Left renal pelvis (tissue), 4 donors: ENCODE results near the gene RIMBP3C. TPM values are rescaled to one million over a fixed set of nuclear protein-coding genes. Genes with fewer than 3 reads are reported as not detected.
"Not testable (repeated sequence)": the region's sequence is repeated elsewhere in the genome, so short reads cannot be mapped to it uniquely, and the experiment has no call there.

ENCODE experiments used
- DNase-seq, 4 donors: peaks; one replicate each; pipeline ENCODE4 v3.0.0-alpha.2; 2013; ENCODE audit warnings: low read depth in 4 of 4, low spot score in 3 of 4
- polyA plus RNA-seq, 4 donors: library from polyadenylated mRNA; unstranded; fragments of 120-200 nt; gene quantifications; one replicate each; pipeline ENCODE4 v1.2.1, GENCODE V29; 2013; ENCODE audit not compliant: insufficient read length in 4 of 4

RIMBP3C gene
- polyA plus RNA-seq = under 1 TPM; 0.27 to 0.50 (median 0.40) TPM

- not testable (repeated sequence) for DNase-seq
These were observed at the start of gene RIMBP3C for GRCh38 chr22:21551361-21551760. Gene RIMBP3C, minus strand, starts transcription at chr22:21551461. Its CDS starts 485 bp downstream, at chr22:21550976.

DNA sequence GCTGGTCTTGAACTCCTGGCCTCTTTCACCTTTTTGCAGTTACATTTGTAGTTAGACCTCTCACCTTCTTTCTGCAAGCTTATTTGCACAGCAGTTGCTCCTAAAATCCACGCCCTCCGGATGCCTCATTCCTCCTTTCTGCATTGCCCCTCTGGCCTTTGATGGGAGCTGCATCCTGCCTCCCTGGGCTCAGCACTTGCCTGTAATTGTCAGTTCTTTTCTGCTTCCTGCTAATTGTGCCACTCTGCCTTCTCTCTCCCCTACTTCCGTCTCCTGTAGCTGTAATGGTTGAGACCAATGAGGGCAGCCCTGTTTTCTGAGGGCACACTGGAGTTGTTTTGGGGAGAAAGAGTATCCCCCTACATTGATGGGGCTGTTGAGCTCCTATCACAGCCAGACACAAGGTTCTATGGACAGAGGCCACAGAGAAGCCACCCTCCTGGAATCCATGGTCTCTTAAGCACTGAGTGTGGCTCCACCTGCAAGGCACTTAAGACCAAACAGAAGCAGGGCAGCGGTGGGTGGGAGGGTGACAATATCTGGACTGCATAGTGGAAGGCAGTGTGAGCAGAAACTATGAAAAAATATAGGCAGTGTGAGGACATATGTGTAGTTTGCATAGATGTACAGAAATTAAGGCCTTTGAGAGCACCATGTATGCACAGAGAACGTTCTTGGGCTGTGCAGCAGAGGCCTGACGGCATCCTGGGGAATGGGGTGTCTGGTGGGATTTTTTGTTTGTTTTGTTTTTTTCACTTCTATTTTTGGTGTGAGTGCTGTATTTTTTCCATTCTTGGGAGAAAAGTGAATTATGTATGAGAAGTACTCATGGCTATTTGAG lies 48.0 kb upstream of the RIMBP3C start:
- DNase-seq = no peak

DNA sequence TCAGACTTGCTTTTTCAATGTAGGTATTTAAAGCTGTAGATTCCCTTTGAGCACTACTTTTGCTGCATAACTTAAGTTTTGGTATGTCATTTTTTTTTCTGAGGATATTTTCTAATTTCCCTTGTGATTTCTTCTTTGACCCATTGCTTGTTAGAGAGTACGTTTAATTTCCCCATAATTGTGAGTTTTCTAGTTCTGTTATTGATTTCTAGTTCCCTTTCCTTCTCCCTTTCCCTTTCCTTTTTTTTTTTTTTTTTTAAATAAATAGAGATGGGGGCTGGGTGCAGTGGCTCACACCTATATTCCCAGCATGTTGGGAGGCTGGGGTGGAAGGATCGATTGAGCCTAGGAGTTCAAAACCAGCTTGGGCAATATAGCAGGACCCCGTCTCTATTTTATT lies 47.0 kb upstream of the RIMBP3C start:
- DNase-seq = no peak

DNA sequence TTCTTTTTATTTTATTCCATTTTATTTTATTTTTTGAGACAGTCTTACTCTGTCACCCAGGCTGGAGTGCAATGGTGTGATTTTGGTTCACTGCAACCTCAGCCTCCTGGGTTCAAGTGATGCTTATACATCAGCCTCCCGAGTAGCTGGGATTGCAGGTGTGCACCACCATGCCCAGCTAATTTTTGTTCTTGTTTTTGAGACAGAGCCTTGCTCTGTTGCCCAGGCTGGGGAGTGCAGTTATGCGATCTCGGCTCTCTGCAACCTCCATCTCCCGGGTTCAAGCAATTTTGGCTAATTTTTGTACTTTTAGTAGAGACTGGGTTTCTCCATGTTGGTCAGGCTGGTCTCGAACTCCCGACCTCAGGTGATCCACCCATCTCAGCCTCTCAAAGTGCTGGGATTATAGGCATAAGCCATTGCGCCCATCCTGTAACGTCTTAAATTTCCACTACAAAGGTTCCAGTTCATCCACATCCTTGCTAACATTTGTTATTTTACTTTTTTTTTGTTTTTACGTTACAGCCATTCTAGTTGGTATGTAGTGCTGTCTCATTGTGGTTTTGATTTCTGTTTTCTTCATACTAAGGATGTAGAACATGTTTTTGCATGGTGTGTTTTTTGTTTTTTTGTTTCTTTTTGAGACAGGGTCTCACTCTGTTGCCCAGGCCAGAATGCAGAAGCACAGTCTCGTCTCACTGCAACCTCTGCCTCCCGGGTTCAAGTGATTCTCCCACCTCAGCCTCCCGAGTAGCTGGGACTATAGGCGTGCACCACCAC lies 45.3 kb upstream of the RIMBP3C start:
- not testable (repeated sequence) for DNase-seq

- DNase-seq = no peak
These were observed 43.7 kb upstream of the RIMBP3C start for GRCh38 chr22:21594865-21595452.

- no peak for DNase-seq
These were observed 42.4 kb upstream of the RIMBP3C start for GRCh38 chr22:21593406-21594232.

GRCh38 chr22:21592422-21592821 lies 41.2 kb upstream of the RIMBP3C start:
- DNase-seq = no peak

DNA sequence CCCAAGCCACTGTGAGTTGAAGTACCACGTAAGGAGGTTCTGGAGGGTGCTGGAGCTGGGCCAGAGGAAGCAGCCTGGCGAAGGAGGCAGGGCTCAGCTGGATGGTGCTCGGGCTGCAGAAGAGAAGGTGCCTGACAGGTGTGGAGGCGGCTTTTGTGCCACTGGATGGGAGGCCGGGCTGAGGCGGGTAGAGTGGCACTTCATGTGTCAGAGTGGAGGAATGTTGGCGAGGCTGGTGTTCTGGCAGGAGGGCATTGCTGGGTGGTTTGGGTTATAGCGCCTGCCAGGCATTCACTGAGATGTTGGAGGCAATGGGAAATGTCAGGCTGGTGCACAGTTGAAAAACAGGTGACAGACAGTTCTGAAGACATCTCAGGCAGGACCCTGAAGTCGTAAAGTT lies 40.4 kb upstream of the RIMBP3C start:
- DNase-seq = no peak

GRCh38 chr22:21590809-21591641 lies 39.8 kb upstream of the RIMBP3C start:
- DNase-seq = no peak

DNA sequence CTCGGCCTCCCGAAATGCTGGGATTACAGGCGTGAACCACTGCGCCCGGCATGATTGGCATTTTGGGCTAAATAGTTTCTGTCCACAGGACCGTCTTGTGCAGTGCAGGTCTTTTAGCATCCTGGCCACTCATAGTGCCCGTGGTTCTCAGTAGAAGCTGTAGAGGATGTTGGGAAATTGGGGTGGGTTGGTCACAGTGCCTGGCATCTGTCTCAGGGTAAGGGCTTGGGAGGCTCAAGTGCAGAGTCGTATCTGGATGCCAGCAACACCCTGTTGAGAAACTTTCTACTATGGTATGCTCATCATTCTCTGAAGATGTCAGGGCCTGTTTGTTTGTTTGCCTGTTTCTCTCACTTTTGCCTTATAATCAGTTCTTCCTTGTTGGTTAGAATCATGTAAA lies 38.1 kb upstream of the RIMBP3C start:
- no peak for DNase-seq

DNA sequence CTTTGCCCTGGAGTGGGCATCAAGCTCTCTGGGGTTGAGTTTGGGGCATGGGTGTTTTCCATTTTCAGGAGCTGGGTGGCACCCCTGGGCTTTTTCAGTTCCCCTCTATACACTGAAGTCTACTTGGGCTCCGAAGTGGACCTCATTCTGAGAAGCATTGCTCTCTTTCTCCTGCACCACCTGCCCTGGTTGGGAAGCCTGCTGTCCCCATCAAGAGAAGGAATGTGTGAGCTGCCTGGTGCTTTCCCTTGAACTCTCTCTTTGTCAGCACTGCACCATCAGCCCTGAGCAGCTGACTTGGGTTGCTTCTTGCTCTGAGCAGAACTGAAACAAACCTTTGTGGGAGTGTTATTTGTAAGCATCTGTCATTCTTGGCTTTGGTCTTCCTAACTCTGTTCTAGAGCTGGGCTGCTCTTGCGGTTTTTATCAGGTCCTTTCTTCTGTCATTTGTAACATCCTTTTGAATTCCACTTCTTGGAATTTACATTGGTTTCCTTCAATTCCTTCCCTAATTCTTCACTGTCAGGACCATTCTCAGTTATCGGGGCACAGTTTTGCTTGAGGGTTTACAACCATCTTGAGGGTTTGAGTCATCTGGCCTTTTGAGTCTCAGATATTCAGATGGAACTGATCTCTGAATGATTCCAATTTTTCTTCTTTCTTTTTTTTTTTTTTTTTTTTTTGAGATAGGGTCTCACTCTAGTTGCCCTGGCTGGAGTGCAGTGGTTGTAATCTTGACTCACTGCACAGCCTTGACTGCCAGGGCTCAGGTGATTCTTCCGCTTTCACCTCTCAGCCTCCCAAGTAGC lies 36.7 kb upstream of the RIMBP3C start:
- DNase-seq = no peak

- no peak for DNase-seq
These were observed 34.1 kb upstream of the RIMBP3C start for GRCh38 chr22:21585389-21585788.

DNA sequence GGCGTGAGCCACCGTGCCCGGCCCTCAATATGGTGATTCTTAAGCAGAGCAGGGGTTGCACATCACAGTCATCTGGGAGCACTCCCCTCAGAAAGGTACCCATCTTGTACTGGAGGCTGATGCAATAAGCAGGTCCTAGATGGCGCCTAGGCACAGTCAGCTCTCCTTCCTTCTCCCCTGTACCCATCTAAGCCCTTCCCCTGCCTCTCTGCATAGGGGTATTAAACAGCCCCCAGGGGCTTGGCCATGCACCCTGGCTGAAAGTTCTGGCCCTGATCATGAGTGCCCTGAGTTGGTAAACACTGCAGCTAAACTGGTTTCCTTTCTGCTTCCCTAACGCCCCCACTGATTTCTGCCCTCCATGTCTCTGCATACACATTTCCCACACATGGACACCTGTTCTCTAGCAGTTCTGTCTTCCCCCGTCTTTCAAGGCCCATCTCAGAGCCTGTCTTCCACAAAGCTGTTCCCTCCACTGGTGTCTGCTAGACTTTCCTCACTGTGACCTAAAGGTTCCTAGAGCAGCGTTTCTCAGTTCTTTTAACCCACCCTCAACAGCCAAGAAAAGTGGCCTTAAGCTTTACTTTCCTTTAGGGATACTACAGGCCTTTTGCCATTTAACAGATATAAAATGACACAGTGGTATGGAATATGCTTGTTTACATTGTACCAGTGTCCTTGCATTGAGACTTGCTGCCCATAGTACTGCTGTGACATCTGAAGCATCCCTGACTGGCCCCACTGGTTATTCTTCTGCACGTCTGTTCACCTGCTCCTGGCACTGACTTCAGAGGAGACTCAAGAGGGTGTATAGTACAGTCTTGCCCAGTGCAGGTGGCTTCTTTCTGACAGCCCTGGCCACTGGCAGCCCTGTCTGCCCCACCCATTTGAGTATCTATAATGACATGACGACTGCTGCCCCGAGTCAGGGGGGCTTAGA lies 31.8 kb upstream of the RIMBP3C start:
- DNase-seq = no peak

GRCh38 chr22:21581009-21581713 lies 29.9 kb upstream of the RIMBP3C start:
- not testable (repeated sequence) for DNase-seq

GRCh38 chr22:21580623-21581007 lies 29.4 kb upstream of the RIMBP3C start:
- DNase-seq = not testable (repeated sequence)

GRCh38 chr22:21579474-21579851 lies 28.2 kb upstream of the RIMBP3C start:
- no peak for DNase-seq
